Measurements from ENCODE around the gene NUCB1.
"Not testable (repeated sequence)": the region's sequence is repeated elsewhere in the genome, so short reads cannot be mapped to it uniquely, and the experiment has no call there.

DNA sequence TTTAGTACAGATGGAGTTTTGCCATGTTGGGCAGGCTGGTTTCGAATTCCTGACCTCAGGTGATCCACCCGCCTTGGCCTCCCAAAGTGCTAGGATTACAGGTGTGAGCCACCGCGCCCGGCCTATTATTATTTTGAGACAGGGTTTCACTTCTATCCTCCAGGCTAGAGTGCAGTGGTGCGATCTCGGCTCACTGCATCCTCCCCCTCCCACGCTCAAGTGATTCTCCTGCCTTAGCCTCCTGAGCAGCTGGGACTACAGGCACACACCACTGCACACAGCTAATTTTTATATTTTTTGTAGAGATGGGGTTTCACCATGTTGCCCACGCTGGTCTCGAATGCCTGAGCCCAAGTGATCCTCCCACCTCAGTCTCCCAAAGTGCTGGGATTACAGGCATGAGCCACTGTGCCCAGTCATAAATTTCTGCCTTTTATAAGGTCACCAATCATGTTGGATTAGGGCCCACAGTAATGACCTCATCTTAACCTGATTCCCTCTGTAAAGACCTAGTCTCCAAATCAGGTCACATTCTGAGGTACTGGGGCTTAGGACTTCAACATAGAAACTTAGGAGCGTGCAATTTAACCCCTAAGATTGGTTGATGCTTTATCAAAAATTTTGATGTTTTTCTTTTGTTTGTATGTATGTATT lies 9.4 kb downstream of the NUCB1 start:
- TF ChIP-seq, protein P1, sequence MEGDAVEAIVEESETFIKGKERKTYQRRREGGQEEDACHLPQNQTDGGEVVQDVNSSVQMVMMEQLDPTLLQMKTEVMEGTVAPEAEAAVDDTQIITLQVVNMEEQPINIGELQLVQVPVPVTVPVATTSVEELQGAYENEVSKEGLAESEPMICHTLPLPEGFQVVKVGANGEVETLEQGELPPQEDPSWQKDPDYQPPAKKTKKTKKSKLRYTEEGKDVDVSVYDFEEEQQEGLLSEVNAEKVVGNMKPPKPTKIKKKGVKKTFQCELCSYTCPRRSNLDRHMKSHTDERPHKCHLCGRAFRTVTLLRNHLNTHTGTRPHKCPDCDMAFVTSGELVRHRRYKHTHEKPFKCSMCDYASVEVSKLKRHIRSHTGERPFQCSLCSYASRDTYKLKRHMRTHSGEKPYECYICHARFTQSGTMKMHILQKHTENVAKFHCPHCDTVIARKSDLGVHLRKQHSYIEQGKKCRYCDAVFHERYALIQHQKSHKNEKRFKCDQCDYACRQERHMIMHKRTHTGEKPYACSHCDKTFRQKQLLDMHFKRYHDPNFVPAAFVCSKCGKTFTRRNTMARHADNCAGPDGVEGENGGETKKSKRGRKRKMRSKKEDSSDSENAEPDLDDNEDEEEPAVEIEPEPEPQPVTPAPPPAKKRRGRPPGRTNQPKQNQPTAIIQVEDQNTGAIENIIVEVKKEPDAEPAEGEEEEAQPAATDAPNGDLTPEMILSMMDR (IDR thresholded peaks at IDR 0.05; ENCODE audit: low read depth, low read length, missing input control), result not testable (repeated sequence)
- TF ChIP-seq FOXA1 (IDR thresholded peaks at IDR 0.05); RXRA (IDR thresholded peaks at IDR 0.05); HNF4A (conservative IDR thresholded peaks at IDR 0.05); TAF1 (conservative IDR thresholded peaks at IDR 0.05); RAD21 (IDR thresholded peaks at IDR 0.05); GABPA (IDR thresholded peaks at IDR 0.05 in 1 of 2, conservative IDR thresholded peaks at IDR 0.05 in 1 of 2); JUND (IDR thresholded peaks at IDR 0.05); YY1 (IDR thresholded peaks at IDR 0.05): not testable (repeated sequence)
- TF ChIP-seq, protein P2, sequence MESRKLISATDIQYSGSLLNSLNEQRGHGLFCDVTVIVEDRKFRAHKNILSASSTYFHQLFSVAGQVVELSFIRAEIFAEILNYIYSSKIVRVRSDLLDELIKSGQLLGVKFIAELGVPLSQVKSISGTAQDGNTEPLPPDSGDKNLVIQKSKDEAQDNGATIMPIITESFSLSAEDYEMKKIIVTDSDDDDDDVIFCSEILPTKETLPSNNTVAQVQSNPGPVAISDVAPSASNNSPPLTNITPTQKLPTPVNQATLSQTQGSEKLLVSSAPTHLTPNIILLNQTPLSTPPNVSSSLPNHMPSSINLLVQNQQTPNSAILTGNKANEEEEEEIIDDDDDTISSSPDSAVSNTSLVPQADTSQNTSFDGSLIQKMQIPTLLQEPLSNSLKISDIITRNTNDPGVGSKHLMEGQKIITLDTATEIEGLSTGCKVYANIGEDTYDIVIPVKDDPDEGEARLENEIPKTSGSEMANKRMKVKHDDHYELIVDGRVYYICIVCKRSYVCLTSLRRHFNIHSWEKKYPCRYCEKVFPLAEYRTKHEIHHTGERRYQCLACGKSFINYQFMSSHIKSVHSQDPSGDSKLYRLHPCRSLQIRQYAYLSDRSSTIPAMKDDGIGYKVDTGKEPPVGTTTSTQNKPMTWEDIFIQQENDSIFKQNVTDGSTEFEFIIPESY (IDR thresholded peaks at IDR 0.05), result not testable (repeated sequence)
- TF ChIP-seq, protein P3, sequence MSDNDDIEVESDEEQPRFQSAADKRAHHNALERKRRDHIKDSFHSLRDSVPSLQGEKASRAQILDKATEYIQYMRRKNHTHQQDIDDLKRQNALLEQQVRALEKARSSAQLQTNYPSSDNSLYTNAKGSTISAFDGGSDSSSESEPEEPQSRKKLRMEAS (IDR thresholded peaks at IDR 0.05), result not testable (repeated sequence)
- TF ChIP-seq, protein P4, sequence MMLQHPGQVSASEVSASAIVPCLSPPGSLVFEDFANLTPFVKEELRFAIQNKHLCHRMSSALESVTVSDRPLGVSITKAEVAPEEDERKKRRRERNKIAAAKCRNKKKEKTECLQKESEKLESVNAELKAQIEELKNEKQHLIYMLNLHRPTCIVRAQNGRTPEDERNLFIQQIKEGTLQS (IDR thresholded peaks at IDR 0.05), result not testable (repeated sequence)
- TF ChIP-seq, protein P5, sequence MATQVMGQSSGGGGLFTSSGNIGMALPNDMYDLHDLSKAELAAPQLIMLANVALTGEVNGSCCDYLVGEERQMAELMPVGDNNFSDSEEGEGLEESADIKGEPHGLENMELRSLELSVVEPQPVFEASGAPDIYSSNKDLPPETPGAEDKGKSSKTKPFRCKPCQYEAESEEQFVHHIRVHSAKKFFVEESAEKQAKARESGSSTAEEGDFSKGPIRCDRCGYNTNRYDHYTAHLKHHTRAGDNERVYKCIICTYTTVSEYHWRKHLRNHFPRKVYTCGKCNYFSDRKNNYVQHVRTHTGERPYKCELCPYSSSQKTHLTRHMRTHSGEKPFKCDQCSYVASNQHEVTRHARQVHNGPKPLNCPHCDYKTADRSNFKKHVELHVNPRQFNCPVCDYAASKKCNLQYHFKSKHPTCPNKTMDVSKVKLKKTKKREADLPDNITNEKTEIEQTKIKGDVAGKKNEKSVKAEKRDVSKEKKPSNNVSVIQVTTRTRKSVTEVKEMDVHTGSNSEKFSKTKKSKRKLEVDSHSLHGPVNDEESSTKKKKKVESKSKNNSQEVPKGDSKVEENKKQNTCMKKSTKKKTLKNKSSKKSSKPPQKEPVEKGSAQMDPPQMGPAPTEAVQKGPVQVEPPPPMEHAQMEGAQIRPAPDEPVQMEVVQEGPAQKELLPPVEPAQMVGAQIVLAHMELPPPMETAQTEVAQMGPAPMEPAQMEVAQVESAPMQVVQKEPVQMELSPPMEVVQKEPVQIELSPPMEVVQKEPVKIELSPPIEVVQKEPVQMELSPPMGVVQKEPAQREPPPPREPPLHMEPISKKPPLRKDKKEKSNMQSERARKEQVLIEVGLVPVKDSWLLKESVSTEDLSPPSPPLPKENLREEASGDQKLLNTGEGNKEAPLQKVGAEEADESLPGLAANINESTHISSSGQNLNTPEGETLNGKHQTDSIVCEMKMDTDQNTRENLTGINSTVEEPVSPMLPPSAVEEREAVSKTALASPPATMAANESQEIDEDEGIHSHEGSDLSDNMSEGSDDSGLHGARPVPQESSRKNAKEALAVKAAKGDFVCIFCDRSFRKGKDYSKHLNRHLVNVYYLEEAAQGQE (IDR thresholded peaks at IDR 0.05), result not testable (repeated sequence)
